Medulla oblongata (tissue), 1 donor: ENCODE measurements around the gene APEH.

Experiments
- DNase-seq: peaks from one replicate; pipeline ENCODE4 v3.0.0-alpha.2; 2015; ENCODE audit errors: extremely low spot score

The APEH gene

DNA sequence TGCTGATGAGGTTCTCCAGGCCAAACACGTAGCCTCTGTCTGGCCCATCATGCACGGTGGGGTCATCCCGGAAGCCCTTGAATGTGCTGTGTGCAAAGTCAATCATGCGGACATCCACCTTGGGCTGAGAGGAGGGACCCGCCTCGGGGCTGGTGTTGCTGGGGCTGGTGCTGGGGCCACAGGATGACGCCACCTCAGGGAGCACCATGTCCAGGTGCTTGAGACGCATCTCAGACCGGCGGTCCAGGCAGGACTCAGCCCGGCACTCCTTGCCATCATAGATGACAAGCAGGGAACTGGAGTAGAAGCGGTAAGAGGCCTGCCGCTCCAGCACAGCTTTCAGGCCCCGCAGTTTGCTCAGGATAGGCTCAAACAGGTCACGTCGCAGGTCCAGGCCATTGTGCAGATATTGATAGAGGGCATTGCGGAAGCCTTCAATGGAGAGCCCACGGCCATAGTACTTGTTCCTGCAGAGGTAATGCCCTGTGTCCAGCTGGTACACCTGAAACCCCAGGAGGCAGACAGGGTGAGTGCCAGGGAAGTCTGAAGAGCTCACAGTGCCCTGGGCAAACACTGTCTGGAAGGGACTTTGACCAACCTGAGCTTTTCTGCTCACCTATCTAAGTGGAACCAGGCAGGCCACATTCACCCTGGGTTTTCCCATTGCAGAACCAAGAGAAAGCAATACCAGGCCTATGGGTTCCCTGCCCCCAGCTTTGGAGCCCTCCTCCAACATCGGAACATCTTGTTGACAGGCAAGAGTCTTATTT is 53.2 kb downstream of the APEH start:
- no peak for DNase-seq

DNA sequence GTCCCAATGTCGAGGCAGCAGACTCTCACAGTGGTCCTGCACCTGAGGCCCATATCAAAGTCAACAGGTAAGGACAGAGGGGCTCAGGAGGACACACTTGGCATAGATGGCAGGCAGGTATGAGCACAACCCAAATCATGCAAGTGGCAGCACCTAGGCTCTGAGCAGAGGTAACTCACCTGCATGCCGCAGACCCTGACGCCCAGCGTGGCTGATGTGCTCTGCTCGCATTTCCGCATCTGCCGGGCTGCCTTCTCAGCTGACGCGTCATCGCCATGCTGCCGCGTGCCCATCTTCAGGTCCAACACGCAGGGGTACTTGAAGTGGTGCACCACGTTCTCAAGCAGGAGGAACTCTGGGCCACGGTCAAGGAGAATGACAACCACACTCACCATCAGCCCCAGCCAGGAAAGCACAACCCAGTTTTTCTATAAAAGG is 53.8 kb downstream of the APEH start:
- no peak for DNase-seq

DNA sequence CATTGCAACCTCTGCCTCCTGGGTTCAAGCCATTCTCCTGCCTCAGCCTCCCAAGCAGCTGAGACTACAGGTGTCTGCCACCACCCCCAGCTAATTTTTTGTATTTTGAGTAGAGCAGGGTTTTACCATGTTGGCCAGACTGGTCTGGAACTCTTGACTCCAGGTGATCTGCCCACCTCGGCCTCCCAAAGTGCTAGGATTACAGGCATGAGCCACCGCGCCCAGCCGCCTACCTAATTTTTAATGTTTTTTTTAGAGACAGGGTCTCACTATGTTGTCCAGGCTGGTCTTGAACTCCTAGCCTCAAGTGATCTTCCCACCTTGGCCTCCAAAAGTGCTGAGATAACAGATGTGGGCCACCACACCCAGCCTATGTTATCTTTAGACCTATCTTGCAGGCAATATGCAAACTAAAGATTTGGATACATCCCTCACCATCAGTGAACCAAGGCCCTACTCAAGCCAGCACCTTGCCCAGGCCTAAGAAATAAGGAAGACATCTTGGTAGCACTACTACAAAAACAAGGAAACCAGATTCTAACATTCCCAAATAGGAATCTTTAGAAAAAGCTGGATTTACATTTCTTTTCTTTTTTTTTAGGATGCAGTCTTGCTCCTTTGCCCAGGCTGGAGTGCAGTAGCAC is 55.9 kb downstream of the APEH start:
- no peak for DNase-seq

DNA sequence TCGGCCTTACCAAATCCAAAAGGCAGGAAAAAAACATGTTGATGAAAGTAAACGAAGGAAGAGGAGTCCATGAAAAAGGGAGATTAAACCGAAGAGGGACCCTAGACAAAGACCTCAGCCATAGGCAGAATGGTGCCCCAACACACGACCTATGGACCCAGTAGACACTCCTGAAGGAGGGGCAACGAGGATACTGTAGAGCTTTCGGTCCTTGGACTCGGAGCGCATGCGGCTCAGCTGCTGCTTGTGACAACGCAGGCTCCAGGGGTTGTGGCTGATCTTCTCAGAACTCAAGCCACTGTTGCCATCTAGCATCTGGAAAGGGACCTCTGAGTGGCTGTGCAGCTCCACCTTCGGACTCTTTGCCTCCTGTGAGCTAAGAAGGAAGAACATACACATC is 58.4 kb downstream of the APEH start:
- DNase-seq, result no peak

GRCh38 chr3:49733551-49733950 is 59.4 kb downstream of the APEH start:
- no peak for DNase-seq
